Measurements from ENCODE around the gene NLK.

- TF ChIP-seq CTCF (conservative IDR thresholded peaks at IDR 0.05; ENCODE audit: low read depth, low read length) = no peak
- TF ChIP-seq EZH2 (IDR thresholded peaks at IDR 0.05; ENCODE audit: low read length, unreplicated experiment) = no peak
- no peak for TF ChIP-seq EZH2phosphoT487 (IDR thresholded peaks at IDR 0.05; ENCODE audit: borderline replicate concordance, low read length)
Observed at GRCh38 chr17:28041844-28042656, 427 bp upstream of the NLK start.
